Endothelial cell of coronary artery (primary cell): ENCODE results near the gene NCKAP1. TPM values are rescaled to one million over a fixed set of nuclear protein-coding genes. Genes with fewer than 3 reads are reported as not detected.

ENCODE experiments used
- total RNA-seq: library from RNA; depleted of rRNA; stranded (reverse); fragments of >200 nt; gene quantifications from 2 replicates; pipeline ENCODE4 v1.2.3, GENCODE V29; 2014

NCKAP1 gene, protein sequence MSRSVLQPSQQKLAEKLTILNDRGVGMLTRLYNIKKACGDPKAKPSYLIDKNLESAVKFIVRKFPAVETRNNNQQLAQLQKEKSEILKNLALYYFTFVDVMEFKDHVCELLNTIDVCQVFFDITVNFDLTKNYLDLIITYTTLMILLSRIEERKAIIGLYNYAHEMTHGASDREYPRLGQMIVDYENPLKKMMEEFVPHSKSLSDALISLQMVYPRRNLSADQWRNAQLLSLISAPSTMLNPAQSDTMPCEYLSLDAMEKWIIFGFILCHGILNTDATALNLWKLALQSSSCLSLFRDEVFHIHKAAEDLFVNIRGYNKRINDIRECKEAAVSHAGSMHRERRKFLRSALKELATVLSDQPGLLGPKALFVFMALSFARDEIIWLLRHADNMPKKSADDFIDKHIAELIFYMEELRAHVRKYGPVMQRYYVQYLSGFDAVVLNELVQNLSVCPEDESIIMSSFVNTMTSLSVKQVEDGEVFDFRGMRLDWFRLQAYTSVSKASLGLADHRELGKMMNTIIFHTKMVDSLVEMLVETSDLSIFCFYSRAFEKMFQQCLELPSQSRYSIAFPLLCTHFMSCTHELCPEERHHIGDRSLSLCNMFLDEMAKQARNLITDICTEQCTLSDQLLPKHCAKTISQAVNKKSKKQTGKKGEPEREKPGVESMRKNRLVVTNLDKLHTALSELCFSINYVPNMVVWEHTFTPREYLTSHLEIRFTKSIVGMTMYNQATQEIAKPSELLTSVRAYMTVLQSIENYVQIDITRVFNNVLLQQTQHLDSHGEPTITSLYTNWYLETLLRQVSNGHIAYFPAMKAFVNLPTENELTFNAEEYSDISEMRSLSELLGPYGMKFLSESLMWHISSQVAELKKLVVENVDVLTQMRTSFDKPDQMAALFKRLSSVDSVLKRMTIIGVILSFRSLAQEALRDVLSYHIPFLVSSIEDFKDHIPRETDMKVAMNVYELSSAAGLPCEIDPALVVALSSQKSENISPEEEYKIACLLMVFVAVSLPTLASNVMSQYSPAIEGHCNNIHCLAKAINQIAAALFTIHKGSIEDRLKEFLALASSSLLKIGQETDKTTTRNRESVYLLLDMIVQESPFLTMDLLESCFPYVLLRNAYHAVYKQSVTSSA
- 117 and 151 TPM in 2 replicates for total RNA-seq

DNA sequence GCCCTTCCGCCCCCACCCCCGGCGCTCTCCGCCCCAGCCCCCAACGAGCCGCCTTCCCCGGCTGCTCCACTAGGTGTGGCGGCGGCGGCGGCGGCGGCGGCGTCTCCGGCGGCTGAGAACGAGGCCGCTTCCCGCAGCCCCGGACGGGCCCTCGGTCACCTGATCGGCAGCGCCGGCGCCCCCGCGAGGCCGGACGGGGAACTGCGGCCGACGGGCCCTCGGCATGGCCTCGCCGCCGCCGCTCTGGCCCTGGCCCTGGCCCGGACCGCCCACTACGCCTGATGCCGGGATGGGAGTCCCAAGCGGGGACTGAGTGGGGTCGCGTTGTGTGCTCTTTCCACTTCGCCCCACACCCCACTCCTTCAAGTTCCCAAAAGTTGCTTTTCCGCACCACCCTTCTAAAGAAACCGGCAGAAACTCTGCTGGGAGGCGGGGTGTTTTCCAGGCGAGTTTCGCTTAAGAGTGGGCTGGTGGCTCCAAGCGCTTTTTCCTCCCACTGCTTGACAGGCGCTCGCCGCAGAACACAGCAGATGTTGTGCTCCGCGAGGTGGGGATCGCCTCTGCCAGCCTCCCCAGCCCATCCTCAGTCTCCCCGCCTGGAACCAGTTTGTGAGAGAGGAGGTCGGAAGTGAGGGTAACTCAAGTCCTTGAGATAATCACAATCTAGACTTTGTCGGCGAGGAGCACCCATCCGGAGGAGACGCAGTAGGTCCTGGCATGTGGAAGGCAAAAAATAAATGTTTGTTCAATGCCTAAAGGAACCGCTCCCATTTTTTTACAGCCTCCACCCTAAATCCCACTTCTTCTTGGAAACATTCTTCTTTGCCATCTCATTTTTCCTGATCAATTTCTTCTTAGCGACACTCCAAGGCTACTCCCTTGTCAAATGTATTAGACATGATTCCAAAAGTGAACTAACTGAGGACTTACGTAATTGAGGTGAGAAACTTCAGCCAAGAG lies at the start of gene NCKAP1:
Gene NCKAP1 (minus strand): TSS at position 117 of the 960 bp plus-strand sequence. CDS start 358 bp downstream, outside the sequence.

DNA sequence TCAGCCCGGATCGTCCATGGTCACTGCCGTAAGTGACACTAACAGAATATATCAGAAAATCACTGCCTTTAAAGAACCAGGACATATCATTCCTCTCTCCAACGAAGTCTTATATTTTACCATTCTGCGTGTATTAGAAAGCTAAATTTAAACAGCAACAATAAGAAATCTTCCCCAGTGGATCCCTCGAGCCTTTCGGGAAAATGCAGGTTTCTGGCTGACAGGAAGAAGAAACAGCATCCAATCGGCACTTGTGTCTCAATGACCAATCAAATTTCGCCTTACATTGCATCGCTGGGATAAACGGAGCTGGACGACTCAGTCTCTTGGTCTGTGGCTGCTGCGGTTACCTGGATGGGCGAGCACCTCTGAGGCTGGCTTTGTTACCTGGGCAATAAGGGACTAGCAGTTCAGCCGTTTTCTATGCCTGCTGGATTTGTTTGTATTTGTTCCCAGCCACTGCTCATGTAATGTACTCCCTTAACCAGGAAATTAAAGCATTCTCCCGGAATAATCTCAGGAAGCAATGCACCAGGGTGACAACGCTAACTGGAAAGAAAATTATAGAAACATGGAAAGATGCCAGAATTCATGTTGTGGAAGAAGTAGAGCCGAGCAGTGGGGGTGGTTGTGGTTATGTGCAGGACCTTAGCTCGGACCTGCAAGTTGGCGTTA lies 40.3 kb upstream of the NCKAP1 start, which contains the start of gene DUSP19:
Gene DUSP19 (plus strand): TSS at position 284 of the 675 bp plus-strand sequence. CDS start 187 bp downstream, at position 471.

DNA sequence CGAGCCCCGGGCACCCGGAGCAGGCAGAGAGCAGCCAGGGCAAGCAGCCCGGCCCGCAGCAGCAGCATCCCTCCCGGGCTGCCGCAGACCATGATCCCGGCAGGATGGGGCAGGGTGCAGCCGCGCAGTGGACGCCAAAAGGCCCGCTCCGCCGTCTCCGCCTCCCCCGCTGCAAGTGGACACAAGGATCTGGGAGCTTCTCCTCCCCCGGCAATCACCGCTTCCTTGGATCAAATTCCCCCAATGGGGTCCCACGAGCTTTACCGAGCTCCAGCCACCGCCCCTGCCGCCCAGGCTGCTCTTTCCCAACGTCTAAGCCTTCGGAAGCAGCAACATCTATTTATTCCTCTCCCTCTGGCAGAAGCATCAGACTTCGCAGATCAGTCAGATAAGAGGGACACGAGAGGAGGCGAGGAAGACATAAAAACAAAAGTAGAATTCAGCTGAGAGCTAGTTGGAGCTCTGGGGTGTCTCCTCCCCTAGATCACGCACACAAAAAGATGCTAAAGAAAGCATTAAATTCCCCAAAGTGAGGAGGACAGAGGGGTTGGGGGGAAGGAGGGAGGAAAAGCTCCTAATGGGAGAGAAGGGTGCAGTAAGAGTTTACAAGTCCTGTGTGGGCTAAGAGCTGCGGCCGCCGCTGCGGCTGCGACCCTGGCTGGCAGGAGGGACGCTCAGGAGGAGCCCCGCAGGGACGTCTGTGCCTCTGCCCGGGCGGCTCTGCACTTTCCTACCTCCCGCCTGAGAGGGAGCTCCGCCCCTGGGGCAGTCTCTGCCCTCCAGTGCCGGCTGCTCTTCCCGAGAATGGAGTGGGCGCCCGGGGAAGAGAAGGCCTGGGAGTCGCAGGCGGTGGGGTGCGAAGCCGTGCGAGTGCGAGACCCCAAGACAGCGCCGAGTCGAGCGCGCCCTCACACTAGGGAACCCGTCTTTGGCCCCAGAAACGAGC lies 171.5 kb downstream of the NCKAP1 start, which contains the start of gene FRZB:
Gene FRZB (minus strand): TSS at position 177 of the 946 bp plus-strand sequence. CDS start 85 bp downstream, at position 92.

Other genes starting within 250 kb of the NCKAP1 start
- not detected in 2 replicates for gene FRZB, start 171.8 kb downstream of the NCKAP1 start, total RNA-seq
- 1.6 and 3.3 TPM in 2 replicates for gene DUSP19, start 40.3 kb upstream of the NCKAP1 start, total RNA-seq
- 10.7 and 13.6 TPM in 2 replicates for gene NUP35, start 86.0 kb upstream of the NCKAP1 start, total RNA-seq